GM21526 (cell line): ENCODE data around the gene ITCH.

Source experiments
- ATAC-seq: cut with Tn5 transposase; IDR thresholded peaks from one replicate; pipeline ENCODE4 v1.9.1; 2021; ENCODE audit warnings: moderate library complexity; ENCODE audit not compliant: unreplicated experiment, low FRiP score

Gene ITCH

DNA sequence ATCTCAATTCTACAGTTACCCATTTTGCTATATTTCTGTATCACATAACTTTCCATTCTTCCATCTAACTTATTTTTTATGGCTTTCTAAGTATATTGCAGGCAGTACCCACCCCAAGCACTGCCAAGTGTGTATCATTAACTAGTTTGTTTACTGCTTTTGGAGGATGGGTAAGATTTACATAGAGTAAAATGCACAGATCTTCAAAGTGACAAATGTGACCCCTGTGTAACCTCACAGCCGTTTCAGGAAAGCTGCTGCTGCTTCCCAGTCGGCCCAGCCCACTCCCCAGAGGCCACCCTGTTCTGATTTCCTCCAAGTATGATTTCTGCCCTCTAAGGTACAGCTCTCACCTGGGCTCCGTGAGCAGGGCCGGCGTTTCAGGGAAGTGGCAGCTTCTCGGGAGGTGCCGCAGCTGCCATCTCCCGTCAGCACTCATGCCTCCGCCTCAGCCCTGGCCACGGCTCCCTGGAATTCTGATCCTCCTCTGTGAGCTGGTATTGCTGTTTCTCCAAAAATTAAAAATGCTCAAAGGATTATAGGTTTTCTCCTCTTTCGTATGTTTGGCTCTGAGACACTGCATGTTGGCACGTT is 180.5 kb downstream of the ITCH start:
- ATAC-seq = no peak

DNA sequence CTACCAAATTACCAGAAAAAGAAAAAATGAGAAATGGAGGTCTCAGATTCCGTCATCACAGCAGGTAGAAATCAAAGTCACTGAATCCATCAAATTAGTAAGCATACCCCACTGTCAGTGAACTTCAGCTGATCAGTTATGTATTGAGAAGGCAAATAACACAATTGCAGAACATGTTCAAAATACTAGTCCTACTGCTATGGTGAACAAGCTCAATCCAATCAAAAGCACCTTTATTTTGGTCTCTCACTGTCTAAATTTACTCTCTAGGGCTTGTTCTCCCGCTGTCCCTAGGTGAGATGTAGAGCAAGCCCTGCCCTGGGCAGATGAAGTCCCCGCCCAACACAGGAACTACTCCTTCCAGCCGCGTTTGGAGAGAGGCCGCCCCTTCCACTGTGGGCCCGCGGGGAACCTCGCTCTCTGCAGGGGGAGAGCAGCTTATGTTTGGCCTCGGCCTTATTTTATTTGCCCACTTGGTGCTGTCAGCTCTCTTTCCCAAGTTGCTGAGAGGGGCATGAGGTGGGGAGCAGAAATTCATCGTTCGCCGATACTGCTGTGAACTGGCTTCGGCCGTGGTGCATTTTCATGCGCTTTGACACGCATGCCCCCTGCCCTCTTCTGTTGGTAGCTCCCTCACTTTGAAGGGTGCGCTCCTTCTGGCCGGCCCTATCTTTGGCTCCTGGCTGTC is 181.2 kb downstream of the ITCH start:
- no peak for ATAC-seq

DNA sequence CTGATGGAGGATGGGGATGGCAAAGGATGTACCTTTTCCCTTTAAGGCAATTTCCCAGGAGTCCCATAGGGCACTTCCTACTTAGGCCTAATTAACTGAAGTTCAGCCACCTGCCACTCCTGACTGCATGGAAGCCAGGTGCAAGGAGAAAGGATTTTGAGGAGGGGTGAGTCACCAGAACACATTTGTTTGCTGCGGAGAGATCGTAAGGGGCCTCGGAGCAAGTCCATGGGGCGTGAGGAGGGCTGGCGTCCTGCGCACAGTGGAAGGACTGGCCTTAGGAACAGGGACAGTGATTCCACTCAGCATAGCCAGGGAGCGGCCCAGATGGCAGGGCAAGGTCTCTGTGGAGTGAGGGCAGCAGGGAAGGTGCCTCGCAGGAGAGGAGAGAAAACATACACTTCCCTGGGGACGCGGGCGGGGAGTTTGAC is 183.7 kb downstream of the ITCH start:
- ATAC-seq = no peak

DNA sequence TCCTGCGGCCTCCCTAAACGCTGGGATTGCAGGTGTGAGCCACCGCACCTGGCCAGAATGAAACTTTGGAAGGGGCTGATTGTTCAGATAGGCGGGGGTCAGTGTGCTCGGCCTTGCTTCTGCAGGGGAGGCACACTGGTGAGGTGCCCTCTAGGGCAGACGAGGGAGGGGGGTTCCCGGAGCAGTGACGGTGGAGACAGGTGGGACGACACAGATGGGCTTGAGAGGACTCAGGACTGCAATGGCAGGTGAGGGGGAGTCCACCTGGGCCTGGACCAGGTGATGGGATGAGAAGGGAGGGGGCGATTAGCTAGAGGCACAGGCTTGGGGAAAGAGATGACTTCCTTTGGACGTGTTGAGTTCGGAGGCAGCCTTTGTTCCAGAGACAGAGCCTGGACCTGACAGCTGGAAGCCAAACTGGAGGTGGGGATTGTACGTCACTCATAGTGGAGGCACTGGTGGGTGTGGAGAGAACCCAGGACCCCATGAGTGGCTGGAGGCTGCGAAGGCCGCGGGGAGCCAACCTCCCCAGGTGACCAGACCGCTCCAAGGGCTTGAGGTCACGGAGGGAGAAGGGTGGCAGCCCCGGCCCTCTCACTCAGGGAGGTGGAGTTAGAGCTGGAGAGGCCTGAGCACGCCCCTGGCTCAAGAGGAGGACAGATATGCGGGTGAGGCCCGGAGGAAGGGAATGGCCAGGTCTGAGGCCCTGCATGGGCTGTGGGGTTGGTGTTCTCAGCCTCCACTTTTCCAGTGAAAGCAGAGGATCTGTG is 185.0 kb downstream of the ITCH start:
- no peak for ATAC-seq

DNA sequence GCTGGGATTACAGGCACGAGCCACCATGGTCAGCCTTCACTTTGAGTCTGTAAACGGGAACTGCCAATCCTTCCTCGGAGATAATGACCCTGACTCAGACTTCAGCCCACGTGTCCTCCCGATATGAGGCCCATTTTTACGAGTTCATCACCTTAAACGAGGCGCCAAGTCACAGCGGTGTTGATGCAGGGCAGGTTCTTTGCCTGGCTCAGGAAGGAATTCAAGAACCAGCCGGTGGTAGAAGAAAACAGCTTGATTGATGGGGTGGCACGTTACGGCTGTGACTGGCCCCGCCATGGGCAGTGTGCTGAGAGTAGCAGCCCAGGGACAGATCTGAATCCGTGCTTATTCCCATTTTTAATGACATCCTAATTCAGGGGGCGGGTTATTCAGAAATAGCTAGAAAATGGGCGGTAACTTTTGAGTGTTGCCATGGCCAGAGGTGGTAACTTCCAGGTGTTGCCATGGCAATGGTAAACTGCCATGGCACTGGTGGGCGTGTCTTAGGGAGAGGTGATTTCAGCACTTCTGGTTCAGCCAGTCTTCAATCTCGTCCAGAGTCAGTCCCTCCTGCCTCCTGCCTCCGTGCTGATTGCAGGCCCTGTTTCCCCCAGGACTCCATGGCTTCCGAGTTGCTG is 186.3 kb downstream of the ITCH start:
- no peak for ATAC-seq

DNA sequence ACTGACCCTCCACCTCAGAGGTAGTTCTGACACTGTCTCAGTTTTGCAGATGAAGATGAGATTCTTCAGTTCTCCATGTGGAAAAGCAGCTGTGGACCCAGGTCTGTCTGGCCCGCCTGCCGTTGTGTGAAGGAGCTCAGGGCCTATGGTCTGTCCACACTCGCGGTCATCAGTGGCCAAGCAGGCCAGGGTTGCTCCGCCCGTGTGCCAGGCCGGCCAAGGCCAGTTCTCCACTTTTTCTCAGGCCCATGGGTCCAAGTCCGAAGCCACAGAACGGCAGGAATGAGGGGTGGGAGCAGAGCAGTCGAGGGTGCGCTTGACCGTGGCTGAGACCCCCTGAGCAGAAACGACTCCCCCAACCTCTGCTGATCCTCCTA is 186.8 kb downstream of the ITCH start:
- no peak for ATAC-seq

DNA sequence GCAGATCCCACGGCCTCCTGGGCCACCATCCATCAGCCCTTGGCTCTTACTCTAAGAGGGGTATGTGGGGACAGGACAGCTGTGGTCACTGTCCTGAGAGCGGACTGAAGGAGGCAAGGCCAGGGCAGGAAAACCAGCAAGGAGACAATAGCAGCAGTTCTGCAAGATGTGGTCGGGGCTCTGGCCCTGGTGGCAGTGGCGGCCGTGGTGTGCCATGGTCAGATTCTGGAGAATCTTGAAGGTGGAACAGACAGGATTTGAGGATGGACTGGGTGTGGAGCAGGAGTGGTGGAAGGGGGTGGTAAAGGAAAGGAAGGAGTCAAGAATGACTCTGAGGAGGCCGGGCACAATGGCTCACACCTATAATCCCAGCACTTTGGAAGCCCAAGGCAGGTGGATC is 189.5 kb downstream of the ITCH start:
- ATAC-seq = no peak

DNA sequence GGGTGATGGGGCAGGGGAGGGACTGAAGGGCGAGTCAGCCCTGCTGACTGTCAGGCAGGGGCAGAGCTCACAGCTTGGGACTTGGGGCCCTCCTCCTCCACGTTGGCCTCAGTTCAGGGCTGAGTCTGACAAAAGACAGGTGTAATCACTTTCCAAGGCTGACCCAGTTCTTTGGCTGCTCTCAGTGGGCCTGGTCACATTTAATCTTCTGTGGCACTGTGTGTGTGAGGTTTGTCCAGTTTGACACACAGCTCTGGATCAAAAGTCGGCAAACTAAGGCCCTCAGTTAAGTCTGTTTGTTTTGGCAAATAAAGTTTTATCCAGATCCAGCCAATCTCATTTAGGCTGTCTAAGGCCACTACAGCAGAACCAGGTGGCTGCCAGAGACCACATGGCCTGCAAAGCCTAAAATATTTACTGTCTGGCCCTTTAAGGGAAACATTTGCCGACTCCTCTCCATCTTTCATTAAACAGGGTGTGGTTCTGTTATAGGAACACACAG is 190.3 kb downstream of the ITCH start:
- no peak for ATAC-seq

DNA sequence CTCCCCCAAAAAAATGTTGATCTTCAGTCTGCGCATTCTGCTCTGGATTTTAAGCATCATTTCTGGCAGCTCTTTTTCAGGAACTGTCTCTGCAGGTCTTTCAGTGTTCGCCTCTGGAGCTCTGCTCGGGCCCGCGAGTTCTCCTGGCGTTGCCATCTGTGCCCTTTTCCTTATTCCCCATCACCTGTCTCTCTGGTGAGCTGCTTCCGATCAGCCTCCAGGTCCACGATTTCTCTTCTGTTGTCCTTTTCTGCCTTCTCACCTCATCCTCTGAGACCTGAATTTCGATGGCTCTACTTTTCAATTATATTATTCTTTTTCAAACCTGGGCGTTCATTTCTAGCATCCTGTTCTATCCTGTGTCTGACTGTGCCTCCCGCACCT is 194.9 kb downstream of the ITCH start:
- no peak for ATAC-seq

DNA sequence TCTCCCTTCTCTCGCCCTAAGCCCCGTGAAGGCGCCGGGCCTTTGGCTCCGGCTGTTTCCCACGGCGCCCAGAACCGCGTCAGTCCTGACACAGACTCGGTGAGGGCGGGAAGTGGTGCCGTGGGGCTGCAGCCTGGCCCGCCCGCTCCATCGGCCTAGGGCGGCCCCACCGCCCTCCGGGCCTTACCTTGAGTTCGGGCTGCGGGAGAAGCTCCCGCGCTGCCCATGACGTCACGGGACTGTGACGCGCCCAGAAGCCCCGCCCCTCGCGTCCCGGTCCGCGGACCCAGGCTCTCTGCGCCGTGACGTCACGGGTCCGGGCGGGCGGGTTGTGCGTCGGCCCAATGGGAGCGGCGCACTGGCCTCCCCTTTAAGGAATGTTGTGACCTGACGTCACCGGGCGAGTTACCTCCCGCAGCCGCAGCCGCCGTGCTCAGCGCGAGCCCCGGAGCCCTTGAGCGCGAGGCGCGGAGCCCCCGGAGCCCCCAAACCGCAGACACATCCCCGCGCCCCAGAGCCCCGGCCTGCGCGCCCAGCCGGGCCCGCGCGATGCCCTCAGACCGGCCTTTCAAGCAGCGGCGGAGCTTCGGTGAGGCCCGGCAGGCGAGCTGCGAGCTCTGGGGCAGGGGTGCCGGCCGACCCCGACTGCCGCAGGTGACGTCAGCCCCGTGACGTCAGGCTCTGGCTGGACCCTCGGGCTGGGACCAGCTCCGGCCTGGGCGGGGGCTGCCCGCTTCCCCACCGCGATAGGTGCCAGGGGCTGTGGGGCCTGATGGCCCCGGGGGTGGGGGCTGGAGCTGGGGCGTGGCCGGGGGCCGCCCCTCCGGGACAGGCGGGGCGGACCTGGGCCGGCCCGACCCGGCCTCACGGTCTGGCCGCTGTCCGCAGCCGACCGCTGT is 195.5 kb downstream of the ITCH start, which contains the start of gene MAP1LC3A:
TSS of gene MAP1LC3A (plus strand) at position 399 of the 899 bp plus-strand sequence. CDS start at position 550, 151 bp downstream.
- no peak for ATAC-seq

DNA sequence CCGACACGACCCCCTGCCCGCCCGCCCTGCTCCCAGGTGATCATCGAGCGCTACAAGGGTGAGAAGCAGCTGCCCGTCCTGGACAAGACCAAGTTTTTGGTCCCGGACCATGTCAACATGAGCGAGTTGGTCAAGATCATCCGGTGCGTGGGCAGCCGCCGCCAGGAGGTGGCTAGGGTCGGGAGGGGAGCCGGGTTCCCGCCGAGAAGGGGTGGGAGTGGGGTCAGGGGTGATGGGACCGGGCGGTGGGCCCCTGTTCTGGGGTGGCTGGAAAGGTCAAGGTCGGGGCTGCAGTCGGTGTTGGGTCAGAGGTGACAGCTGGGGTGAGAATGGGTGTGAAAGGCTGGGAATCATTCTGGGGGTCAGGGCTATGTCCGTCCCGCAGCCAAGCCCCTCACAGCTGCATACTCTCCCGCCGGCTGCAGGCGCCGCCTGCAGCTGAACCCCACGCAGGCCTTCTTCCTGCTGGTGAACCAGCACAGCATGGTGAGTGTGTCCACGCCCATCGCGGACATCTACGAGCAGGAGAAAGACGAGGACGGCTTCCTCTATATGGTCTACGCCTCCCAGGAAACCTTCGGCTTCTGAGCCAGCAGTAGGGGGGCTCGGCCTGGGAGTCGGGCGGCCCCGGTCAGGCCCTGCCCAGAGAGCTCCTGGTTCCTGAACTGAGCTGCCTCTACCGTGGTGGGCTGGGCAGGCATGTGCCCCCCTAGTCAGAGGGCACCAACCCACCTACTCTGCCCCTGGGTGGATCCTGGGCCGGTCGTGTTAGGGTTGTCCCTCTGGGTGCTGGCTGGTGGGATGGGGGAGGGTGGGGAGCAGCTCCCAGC is 196.5 kb downstream of the ITCH start:
- no peak for ATAC-seq

DNA sequence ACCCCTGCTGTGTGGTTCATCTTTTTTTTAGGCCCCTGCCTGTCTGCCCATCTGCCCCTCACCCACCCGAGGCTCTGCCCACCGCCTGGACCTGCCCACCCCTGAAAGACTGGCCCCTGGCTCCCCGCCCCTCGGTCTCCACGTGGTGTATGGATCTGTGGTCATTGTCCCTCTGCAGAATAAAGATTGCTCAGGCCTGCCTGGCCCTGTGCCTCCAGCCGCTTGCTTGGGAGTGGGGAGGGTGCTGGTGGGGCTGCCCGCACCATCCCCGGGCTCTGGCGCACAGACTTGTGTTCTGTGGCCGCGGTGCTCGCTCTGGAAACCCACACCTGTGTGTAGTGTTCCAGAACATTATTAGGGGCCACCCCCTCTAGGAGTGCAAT is 197.1 kb downstream of the ITCH start:
- ATAC-seq = no peak

DNA sequence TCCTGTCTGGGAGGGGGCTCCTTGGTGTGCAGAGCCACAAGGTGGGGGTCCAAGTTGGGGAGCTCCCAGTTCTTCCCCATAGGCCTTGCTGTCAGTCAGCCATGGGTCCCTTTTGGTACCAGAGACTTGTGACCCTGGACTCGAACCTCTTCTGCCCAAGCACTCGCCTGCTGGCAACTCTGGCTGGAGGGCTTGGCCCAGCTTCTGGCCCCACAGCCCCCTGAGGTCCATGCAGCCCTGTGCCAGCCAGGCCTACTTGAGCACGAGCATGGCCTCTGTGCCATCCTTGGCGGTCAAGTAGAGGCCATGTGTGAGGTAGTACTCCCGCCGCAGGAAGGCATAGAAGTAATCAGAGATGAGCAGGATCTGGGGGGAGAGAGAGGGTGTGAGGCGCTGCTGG is 197.5 kb downstream of the ITCH start:
- no peak for ATAC-seq
